OCI-LY1 (cell line): ENCODE measurements around the gene ACTR2.

Experiments used
- H2AFZ ChIP-seq: fragments of 200-600 bp; sonication (generic), shearing (Covaris generic); 2 replicates; pipeline ENCODE4 v1.6.0; 2014; ENCODE audit warnings: antibody characterized with exemption, mild to moderate bottlenecking, low read length
- H3F3A ChIP-seq: fragments of 200-600 bp; sonication (generic), shearing (Covaris generic); 2 replicates; pipeline ENCODE4 v1.6.0; 2014; ENCODE audit warnings: mild to moderate bottlenecking, antibody characterized with exemption, low read length, moderate library complexity; ENCODE audit not compliant: insufficient read depth
- H3K27ac ChIP-seq: fragments of 200-600 bp; sonication (generic); 2 replicates; pipeline ENCODE4 v1.5.1; 2014; ENCODE audit warnings: low read length, mixed run types, mild to moderate bottlenecking, low read depth; ENCODE audit not compliant: poor library complexity, severe bottlenecking
- H3K27me3 ChIP-seq: fragments of 200-600 bp; sonication (generic); 2 replicates; pipeline ENCODE4 v1.6.0; 2014; ENCODE audit warnings: antibody characterized with exemption, mild to moderate bottlenecking, low read length, moderate library complexity; ENCODE audit not compliant: insufficient read depth
- H3K36me3 ChIP-seq: fragments of 200-600 bp; sonication (generic); 2 replicates; pipeline ENCODE4 v1.6.1; 2014; ENCODE audit warnings: mild to moderate bottlenecking, antibody characterized with exemption, low read length, moderate library complexity, mixed read lengths; ENCODE audit not compliant: insufficient read depth
- H3K4me1 ChIP-seq: fragments of 200-600 bp; sonication (generic); 2 replicates; pipeline ENCODE4 v1.5.1; 2014; ENCODE audit warnings: mild to moderate bottlenecking, low read length, moderate library complexity; ENCODE audit not compliant: insufficient read depth, severe bottlenecking
- H3K4me2 ChIP-seq: fragments of 200-600 bp; sonication (generic), shearing (Covaris generic); 2 replicates; pipeline ENCODE4 v1.6.1; 2014; ENCODE audit warnings: low read length
- H3K4me3 ChIP-seq: fragments of 200-600 bp; sonication (generic); 2 replicates; pipeline ENCODE4 v1.5.1; 2014; ENCODE audit warnings: low read length, low read depth, mild to moderate bottlenecking, mixed read lengths; ENCODE audit not compliant: poor library complexity, severe bottlenecking
- H3K79me2 ChIP-seq: fragments of 200-600 bp; shearing (Covaris generic); 2 replicates; pipeline ENCODE4 v1.6.1; 2016; ENCODE audit warnings: mixed run types, low read length, mixed read lengths; ENCODE audit not compliant: insufficient read depth
- H3K9ac ChIP-seq: fragments of 200-600 bp; sonication (generic), shearing (Covaris generic); 2 replicates; pipeline ENCODE4 v1.6.1; 2014; ENCODE audit warnings: mild to moderate bottlenecking, low read length, mixed read lengths
- H3K9me2 ChIP-seq: fragments of 200-600 bp; sonication (generic), shearing (Covaris generic); 2 replicates; pipeline ENCODE4 v1.6.1; 2014; ENCODE audit warnings: low read depth, mild to moderate bottlenecking, low read length, mixed read lengths
- H3K9me3 ChIP-seq: fragments of 200-600 bp; shearing (Covaris generic); 2 replicates; pipeline ENCODE4 v1.6.1; 2014; ENCODE audit warnings: low read length, mixed read lengths
- H4K20me1 ChIP-seq: fragments of 200-600 bp; sonication (generic), shearing (Covaris generic); 2 replicates; pipeline ENCODE4 v1.6.0; 2016; ENCODE audit warnings: mild to moderate bottlenecking, low read length; ENCODE audit not compliant: insufficient read depth
- EZH2 ChIP-seq: fragments of 200-600 bp; sonication (generic), shearing (Covaris generic); IDR thresholded peaks from 2 replicates; pipeline ENCODE4 v1.8.0; 2017; ENCODE audit warnings: borderline replicate concordance, mixed run types, mild to moderate bottlenecking, antibody characterized with exemption, low read length, moderate library complexity, mixed read lengths
- TF ChIP-seq, protein P1 (sequence below): fragments of 200-600 bp; sonication (generic), shearing (Covaris generic); IDR thresholded peaks from 2 replicates; pipeline ENCODE4 v1.5.1; 2017; ENCODE audit warnings: mild to moderate bottlenecking, antibody characterized with exemption, low read length, moderate library complexity, mixed read lengths

ACTR2 gene

DNA sequence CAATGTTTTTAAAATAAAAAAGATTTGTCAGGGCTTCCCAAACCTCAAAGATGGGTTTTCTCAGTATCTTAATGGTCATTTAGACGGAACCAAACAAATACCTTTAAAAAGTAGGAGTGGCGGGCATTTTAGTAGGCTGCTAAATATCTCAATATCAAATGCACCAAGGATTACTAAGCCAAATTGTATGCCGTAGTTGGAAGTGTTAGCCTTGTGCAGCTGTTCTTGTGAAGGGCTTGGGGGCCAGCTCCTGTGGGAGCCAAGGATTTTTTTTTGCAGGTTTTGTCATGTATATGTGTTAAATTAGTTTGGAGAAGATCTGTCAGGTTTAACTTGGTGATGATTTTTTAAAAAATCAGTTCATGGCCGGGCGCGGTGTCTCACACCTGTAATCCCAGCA is 52.1 kb downstream of the ACTR2 start:
- H3K9me3 ChIP-seq: no peaks in the 10 kb centered on the region
- H3K27me3 ChIP-seq: no peaks in the 10 kb centered on the region
- no peaks in the 10 kb centered on the region for H3K79me2 ChIP-seq
- no peak overlapping the region for H3K27ac ChIP-seq
- no peaks in the 10 kb centered on the region for H3K36me3 ChIP-seq
- H3K4me2 ChIP-seq: no peak overlapping the region
- no peak overlapping the region for H3K9ac ChIP-seq
- H3F3A ChIP-seq: no peaks in the 10 kb centered on the region
- TF ChIP-seq, protein P1, sequence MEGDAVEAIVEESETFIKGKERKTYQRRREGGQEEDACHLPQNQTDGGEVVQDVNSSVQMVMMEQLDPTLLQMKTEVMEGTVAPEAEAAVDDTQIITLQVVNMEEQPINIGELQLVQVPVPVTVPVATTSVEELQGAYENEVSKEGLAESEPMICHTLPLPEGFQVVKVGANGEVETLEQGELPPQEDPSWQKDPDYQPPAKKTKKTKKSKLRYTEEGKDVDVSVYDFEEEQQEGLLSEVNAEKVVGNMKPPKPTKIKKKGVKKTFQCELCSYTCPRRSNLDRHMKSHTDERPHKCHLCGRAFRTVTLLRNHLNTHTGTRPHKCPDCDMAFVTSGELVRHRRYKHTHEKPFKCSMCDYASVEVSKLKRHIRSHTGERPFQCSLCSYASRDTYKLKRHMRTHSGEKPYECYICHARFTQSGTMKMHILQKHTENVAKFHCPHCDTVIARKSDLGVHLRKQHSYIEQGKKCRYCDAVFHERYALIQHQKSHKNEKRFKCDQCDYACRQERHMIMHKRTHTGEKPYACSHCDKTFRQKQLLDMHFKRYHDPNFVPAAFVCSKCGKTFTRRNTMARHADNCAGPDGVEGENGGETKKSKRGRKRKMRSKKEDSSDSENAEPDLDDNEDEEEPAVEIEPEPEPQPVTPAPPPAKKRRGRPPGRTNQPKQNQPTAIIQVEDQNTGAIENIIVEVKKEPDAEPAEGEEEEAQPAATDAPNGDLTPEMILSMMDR: no peak
- TF ChIP-seq EZH2: no peak
- no peak overlapping the region for H3K4me3 ChIP-seq
- peaks cover 15% of the 10 kb centered on the region for H3K4me1 ChIP-seq
- no peak overlapping the region for H2AFZ ChIP-seq
- H4K20me1 ChIP-seq: no peaks in the 10 kb centered on the region
- no peaks in the 10 kb centered on the region for H3K9me2 ChIP-seq

GRCh38 chr2:65281627-65282351 is 54.2 kb downstream of the ACTR2 start:
- H3K79me2 ChIP-seq: no peaks in the 10 kb centered on the region
- no peaks in the 10 kb centered on the region for H3K27me3 ChIP-seq
- no peaks in the 10 kb centered on the region for H3F3A ChIP-seq
- no peak overlapping the region for H3K4me2 ChIP-seq
- H4K20me1 ChIP-seq: no peaks in the 10 kb centered on the region
- no peak overlapping the region for H2AFZ ChIP-seq
- no peaks in the 10 kb centered on the region for H3K9me2 ChIP-seq
- no peak overlapping the region for H3K4me3 ChIP-seq
- no peak overlapping the region for H3K27ac ChIP-seq
- no peak overlapping the region for H3K9ac ChIP-seq
- TF ChIP-seq, protein P1: no peak
- TF ChIP-seq EZH2: no peak
- H3K36me3 ChIP-seq: no peaks in the 10 kb centered on the region
- H3K9me3 ChIP-seq: no peaks in the 10 kb centered on the region
- peaks cover 15% of the 10 kb centered on the region for H3K4me1 ChIP-seq

GRCh38 chr2:65282477-65283053 is 54.9 kb downstream of the ACTR2 start:
- Histone ChIP-seq H3K9me3 (no peaks in the 10 kb centered on the region), H4K20me1 (no peaks in the 10 kb centered on the region), H3K9me2 (no peaks in the 10 kb centered on the region), H3K79me2 (no peaks in the 10 kb centered on the region), H3K27ac (no peak overlapping the region), H2AFZ (no peak overlapping the region), H3K4me2 (no peak overlapping the region), H3K9ac (no peak overlapping the region), H3F3A (no peaks in the 10 kb centered on the region), H3K36me3 (no peaks in the 10 kb centered on the region), H3K4me3 (no peak overlapping the region), H3K27me3 (no peaks in the 10 kb centered on the region), H3K4me1 (peaks cover 15% of the 10 kb centered on the region)
- TF ChIP-seq EZH2: no peak
- TF ChIP-seq, protein P1: no peak
